ENCODE data around the gene PGAM5. TPM values are rescaled to one million over a fixed set of nuclear protein-coding genes. Genes with fewer than 3 reads are reported as not detected.

Gene PGAM5
- total and polyA plus RNA-seq, 2 of the 13 experiments (the other 11 are each of a cell fraction or from before 2014, with no cell fraction given), result 18.0 to 77.9 TPM

- no peak for TF ChIP-seq ZHX2 (IDR thresholded peaks at IDR 0.05; ENCODE audit: low read depth)
- TF ChIP-seq ZHX2 (CRISPR knock-in tag; IDR thresholded peaks at IDR 0.05; ENCODE audit: borderline replicate concordance), result no peak
- no peak for TF ChIP-seq MAZ (IDR thresholded peaks at IDR 0.05; ENCODE audit: borderline replicate concordance, low read depth, low read length)
- no peak for TF ChIP-seq MAZ (CRISPR knock-in tag; IDR thresholded peaks at IDR 0.05; ENCODE audit: low read depth)
- TF ChIP-seq ZNF496 (CRISPR knock-in tag; IDR thresholded peaks at IDR 0.05; ENCODE audit: insufficient replicate concordance), result no peak
- TF ChIP-seq POLR2AphosphoS2 (IDR thresholded peaks at IDR 0.05; ENCODE audit: low read depth, low read length), result no peak
- TF ChIP-seq SNAI1 (CRISPR knock-in tag; IDR thresholded peaks at IDR 0.05; ENCODE audit: borderline replicate concordance), result no peak
- TF ChIP-seq CREBL2 (CRISPR knock-in tag; IDR thresholded peaks at IDR 0.05; ENCODE audit: borderline replicate concordance), result no peak
These were observed 25.2 kb upstream of the PGAM5 start (continued) for GRCh38 chr12:132685400-132685799.
